ENCODE data around the gene TRUB1.
"Not testable (repeated sequence)": the region's sequence is repeated elsewhere in the genome, so short reads cannot be mapped to it uniquely, and the experiment has no call there.

The TRUB1 gene

GRCh38 chr10:114937962-114938855 is at the start of gene TRUB1:
Gene TRUB1, plus strand, starts transcription at chr10:114938195. Its CDS starts 59 bp downstream, at chr10:114938254.
- FAIRE-seq, result peak; percentile 98
- peak; percentile 66 for DNase-seq (ENCODE audit: insufficient read length, low spot score)

- DNase-seq (ENCODE audit: insufficient read length, low spot score), result no peak
- FAIRE-seq, result no peak
These were observed 44.7 kb upstream of the TRUB1 start for GRCh38 chr10:114893251-114893650.

GRCh38 chr10:114894911-114895310 is 43.1 kb upstream of the TRUB1 start:
- DNase-seq (ENCODE audit: insufficient read length, low spot score) (no peak), FAIRE-seq (no peak)

GRCh38 chr10:114897011-114897410 is 41.0 kb upstream of the TRUB1 start:
- FAIRE-seq; DNase-seq (ENCODE audit: insufficient read length, low spot score): not testable (repeated sequence)

GRCh38 chr10:114897593-114897992 is 40.4 kb upstream of the TRUB1 start:
- no peak for FAIRE-seq
- DNase-seq (ENCODE audit: insufficient read length, low spot score), result no peak

GRCh38 chr10:114899982-114900381 is 38.0 kb upstream of the TRUB1 start:
- FAIRE-seq, result no peak
- DNase-seq (ENCODE audit: insufficient read length, low spot score), result no peak

GRCh38 chr10:114900658-114901057 is 37.3 kb upstream of the TRUB1 start:
- DNase-seq (ENCODE audit: insufficient read length, low spot score) (no peak), FAIRE-seq (no peak)

- DNase-seq (ENCODE audit: insufficient read length, low spot score) (no peak), FAIRE-seq (no peak)
These were observed 35.8 kb upstream of the TRUB1 start for GRCh38 chr10:114902151-114902550.

GRCh38 chr10:114905450-114905849 is 32.5 kb upstream of the TRUB1 start:
- FAIRE-seq (no peak), DNase-seq (ENCODE audit: insufficient read length, low spot score) (no peak)

GRCh38 chr10:114906981-114907380 is 31.0 kb upstream of the TRUB1 start:
- no peak for FAIRE-seq
- no peak for DNase-seq (ENCODE audit: insufficient read length, low spot score)

GRCh38 chr10:114908896-114909295 is 29.1 kb upstream of the TRUB1 start:
- no peak for FAIRE-seq
- DNase-seq (ENCODE audit: insufficient read length, low spot score), result no peak

- DNase-seq (ENCODE audit: insufficient read length, low spot score) (no peak), FAIRE-seq (peak; percentile 71)
These were observed 26.8 kb upstream of the TRUB1 start for GRCh38 chr10:114911052-114911711.

- FAIRE-seq (no peak), DNase-seq (ENCODE audit: insufficient read length, low spot score) (no peak)
These were observed 26.1 kb upstream of the TRUB1 start for GRCh38 chr10:114911801-114912469.

- FAIRE-seq (no peak), DNase-seq (ENCODE audit: insufficient read length, low spot score) (no peak)
These were observed 25.5 kb upstream of the TRUB1 start for GRCh38 chr10:114912470-114912859.

- FAIRE-seq (no peak), DNase-seq (ENCODE audit: insufficient read length, low spot score) (no peak)
These were observed 23.4 kb upstream of the TRUB1 start for GRCh38 chr10:114914560-114914959.

- DNase-seq (ENCODE audit: insufficient read length, low spot score) (no peak), FAIRE-seq (peak; percentile 49)
These were observed 22.7 kb upstream of the TRUB1 start for GRCh38 chr10:114915294-114915693.

- FAIRE-seq, result no peak
- DNase-seq (ENCODE audit: insufficient read length, low spot score), result no peak
These were observed 21.3 kb upstream of the TRUB1 start for GRCh38 chr10:114916653-114917052.

- no peak for DNase-seq (ENCODE audit: insufficient read length, low spot score)
- no peak for FAIRE-seq
These were observed 20.5 kb upstream of the TRUB1 start for GRCh38 chr10:114917459-114917858.

- no peak for DNase-seq (ENCODE audit: insufficient read length, low spot score)
- FAIRE-seq, result no peak
These were observed 19.9 kb upstream of the TRUB1 start for GRCh38 chr10:114917927-114918672.

GRCh38 chr10:114920459-114920858 is 17.5 kb upstream of the TRUB1 start:
- FAIRE-seq (no peak), DNase-seq (ENCODE audit: insufficient read length, low spot score) (no peak)

GRCh38 chr10:114922003-114922402 is 16.0 kb upstream of the TRUB1 start:
- DNase-seq (ENCODE audit: insufficient read length, low spot score), result no peak
- FAIRE-seq, result no peak

All from GM19239 (cell line).